KMS-11 (cell line): ENCODE results near the gene SUCLG2.

Source experiments
- H2AFZ ChIP-seq: fragments of 200-600 bp; sonication (generic); 2 replicates; pipeline ENCODE4 v1.6.1; 2016; ENCODE audit warnings: antibody characterized with exemption, mixed run types, low read depth
- H3K27ac ChIP-seq: fragments of 200-600 bp; sonication (generic); 2 replicates; pipeline ENCODE4 v1.6.1; 2016; ENCODE audit warnings: mild to moderate bottlenecking, mixed run types
- H3K27me3 ChIP-seq: fragments of 200-600 bp; sonication (generic); 2 replicates; pipeline ENCODE4 v1.6.1; 2017; ENCODE audit warnings: mild to moderate bottlenecking, low read depth, mixed run types, moderate library complexity; ENCODE audit not compliant: insufficient read depth
- H3K36me3 ChIP-seq: fragments of 200-600 bp; sonication (generic); 2 replicates; pipeline ENCODE4 v1.6.1; 2017; ENCODE audit warnings: mild to moderate bottlenecking, mixed run types; ENCODE audit not compliant: insufficient read depth
- H3K4me1 ChIP-seq: fragments of 200-600 bp; sonication (generic); 2 replicates; pipeline ENCODE4 v1.6.1; 2016; ENCODE audit warnings: mild to moderate bottlenecking, low read depth, mixed run types; ENCODE audit not compliant: poor library complexity, severe bottlenecking
- H3K4me2 ChIP-seq: fragments of 200-600 bp; sonication (generic); 2 replicates; pipeline ENCODE4 v1.7.0; 2016; ENCODE audit warnings: mild to moderate bottlenecking, mixed run types
- H3K4me3 ChIP-seq: fragments of 200-600 bp; sonication (generic); IDR thresholded peaks from 2 replicates; pipeline ENCODE4 v1.6.1; 2017; ENCODE audit warnings: low read depth, low read length, mixed read lengths; ENCODE audit not compliant: insufficient read depth
- H3K79me2 ChIP-seq: fragments of 200-600 bp; sonication (generic); 2 replicates; pipeline ENCODE4 v1.6.1; 2016; ENCODE audit warnings: low read depth, mixed run types; ENCODE audit not compliant: insufficient read depth
- H3K9ac ChIP-seq: fragments of 200-600 bp; sonication (generic); 2 replicates; pipeline ENCODE4 v1.6.1; 2016; ENCODE audit warnings: mild to moderate bottlenecking, mixed run types
- H4K20me1 ChIP-seq: fragments of 200-600 bp; sonication (generic); 2 replicates; pipeline ENCODE4 v1.6.1; 2016; ENCODE audit warnings: mild to moderate bottlenecking, mixed run types; ENCODE audit not compliant: insufficient read depth
- TF ChIP-seq, protein P1 (sequence below): fragments of 200-600 bp; sonication (generic); conservative IDR thresholded peaks from 2 replicates; pipeline ENCODE4 v1.6.1; 2017; ENCODE audit warnings: low read depth, mild to moderate bottlenecking, antibody characterized with exemption, low read length, moderate library complexity, mixed read lengths

Gene SUCLG2

DNA sequence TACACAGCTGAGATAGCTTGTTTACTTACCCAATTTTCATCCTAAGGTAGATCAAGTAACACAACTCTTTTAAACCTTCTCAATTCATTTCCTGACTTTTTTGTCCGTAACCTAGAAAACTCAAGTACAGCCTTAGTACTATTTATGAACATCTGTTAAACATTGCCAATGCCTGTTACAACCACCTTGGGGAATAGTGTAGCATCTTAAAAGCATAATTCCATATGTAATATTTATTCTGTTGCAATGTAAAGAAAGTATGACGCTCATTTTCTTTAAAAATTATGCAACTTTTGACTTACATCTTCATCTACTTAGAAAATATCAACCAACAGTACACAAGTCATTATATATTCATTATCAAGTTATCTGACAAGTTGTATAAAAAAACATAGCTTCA, 54.6 kb downstream of the SUCLG2 start:
- H3K9ac ChIP-seq = no peak overlapping the region
- no peak overlapping the region for H3K4me2 ChIP-seq
- H3K27me3 ChIP-seq = no peaks in the 10 kb centered on the region
- no peak overlapping the region for H3K4me3 ChIP-seq
- H3K79me2 ChIP-seq = no peaks in the 10 kb centered on the region
- no peak overlapping the region for H3K27ac ChIP-seq
- H3K36me3 ChIP-seq = no peaks in the 10 kb centered on the region
- TF ChIP-seq, protein P1, sequence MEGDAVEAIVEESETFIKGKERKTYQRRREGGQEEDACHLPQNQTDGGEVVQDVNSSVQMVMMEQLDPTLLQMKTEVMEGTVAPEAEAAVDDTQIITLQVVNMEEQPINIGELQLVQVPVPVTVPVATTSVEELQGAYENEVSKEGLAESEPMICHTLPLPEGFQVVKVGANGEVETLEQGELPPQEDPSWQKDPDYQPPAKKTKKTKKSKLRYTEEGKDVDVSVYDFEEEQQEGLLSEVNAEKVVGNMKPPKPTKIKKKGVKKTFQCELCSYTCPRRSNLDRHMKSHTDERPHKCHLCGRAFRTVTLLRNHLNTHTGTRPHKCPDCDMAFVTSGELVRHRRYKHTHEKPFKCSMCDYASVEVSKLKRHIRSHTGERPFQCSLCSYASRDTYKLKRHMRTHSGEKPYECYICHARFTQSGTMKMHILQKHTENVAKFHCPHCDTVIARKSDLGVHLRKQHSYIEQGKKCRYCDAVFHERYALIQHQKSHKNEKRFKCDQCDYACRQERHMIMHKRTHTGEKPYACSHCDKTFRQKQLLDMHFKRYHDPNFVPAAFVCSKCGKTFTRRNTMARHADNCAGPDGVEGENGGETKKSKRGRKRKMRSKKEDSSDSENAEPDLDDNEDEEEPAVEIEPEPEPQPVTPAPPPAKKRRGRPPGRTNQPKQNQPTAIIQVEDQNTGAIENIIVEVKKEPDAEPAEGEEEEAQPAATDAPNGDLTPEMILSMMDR = no peak
- H2AFZ ChIP-seq = no peak overlapping the region
- no peaks in the 10 kb centered on the region for H4K20me1 ChIP-seq
- H3K4me1 ChIP-seq = no peaks in the 10 kb centered on the region

DNA sequence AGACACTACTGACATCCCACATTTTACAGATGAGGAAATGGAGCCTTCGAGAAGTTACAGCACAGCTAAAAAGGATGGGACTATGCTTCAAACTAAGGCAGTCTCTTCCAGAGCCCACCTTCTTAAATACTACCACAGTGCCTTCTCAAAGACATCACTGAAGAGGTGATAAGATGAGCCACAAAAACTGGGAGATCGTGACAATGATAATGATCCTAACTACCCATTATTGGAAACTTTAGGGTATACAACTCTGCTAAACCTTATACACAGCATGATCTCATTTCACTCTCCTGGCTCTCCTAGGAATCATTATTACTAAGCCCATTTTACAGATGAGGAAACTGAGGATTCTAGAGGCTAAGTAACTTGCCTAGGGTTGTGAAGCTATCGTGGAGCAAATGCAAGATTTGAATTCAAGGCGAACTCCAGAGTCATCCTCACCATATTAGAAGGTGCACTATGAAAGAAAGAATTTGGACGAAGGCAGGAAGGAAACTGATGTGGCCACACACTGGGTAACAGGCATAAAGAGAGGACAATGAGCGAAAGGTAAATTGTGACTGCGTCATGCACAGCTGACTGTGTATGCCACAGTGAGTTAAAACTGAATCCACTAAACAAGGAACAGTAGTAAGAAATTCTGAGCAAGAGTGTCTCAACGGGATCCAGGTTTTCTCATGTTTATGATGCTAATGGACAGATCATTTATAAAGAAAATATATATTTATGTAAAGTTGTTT, 55.4 kb downstream of the SUCLG2 start:
- Histone ChIP-seq H3K9ac (no peak overlapping the region), H4K20me1 (no peaks in the 10 kb centered on the region), H3K4me1 (no peaks in the 10 kb centered on the region), H3K27me3 (no peaks in the 10 kb centered on the region), H3K79me2 (no peaks in the 10 kb centered on the region), H2AFZ (no peak overlapping the region), H3K4me3 (no peak overlapping the region), H3K36me3 (no peaks in the 10 kb centered on the region), H3K4me2 (no peak overlapping the region), H3K27ac (no peak overlapping the region)
- TF ChIP-seq, protein P1 = no peak

DNA sequence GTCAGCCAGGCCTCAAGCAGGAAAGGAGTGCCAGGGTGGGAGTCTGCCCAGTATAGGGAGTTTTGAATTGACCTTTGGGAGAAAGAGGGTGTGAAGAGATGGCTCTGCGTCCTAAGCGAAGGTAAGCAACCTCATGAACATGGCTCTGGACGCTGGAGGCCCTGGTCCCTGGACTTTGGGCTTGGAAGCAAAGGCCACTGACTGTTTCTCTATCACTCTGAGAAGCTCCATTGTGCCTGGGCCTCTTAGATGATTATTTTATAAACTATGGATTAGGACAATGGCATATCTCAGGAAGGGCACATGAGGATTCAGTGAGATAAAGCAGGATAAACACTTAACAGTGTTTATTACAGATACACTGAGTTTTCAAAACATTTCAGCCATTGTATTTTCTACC, 59.0 kb downstream of the SUCLG2 start:
- H3K36me3 ChIP-seq = no peaks in the 10 kb centered on the region
- no peaks in the 10 kb centered on the region for H3K79me2 ChIP-seq
- TF ChIP-seq, protein P1 = no peak
- no peaks in the 10 kb centered on the region for H3K27me3 ChIP-seq
- H3K27ac ChIP-seq = no peak overlapping the region
- H3K4me1 ChIP-seq = no peaks in the 10 kb centered on the region
- no peak overlapping the region for H2AFZ ChIP-seq
- no peak overlapping the region for H3K4me2 ChIP-seq
- no peak overlapping the region for H3K4me3 ChIP-seq
- H3K9ac ChIP-seq = no peak overlapping the region
- H4K20me1 ChIP-seq = no peaks in the 10 kb centered on the region

DNA sequence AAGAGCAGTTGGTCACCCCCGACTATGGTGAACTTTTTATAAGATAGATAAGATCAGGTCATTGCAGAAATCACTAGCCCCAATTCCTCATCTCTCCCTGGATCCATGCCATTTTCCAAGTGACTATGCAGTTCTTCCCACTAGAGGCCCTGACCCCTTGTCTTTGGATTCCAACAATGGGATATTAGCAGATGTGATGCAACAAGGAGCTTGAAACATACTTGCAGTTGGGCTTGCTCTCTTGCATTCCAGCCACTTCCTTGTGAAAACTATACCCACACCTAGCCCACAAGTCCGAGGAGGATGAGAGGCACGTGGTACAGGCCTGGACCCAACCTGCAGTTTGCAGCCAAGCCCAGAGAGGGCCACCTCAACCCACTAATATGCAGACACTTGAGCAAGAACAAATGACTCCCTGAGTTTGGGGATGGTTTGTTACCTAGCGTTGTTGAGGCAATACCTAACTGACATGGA, 60.6 kb downstream of the SUCLG2 start:
- H3K9ac ChIP-seq = no peak overlapping the region
- H3K27me3 ChIP-seq = no peaks in the 10 kb centered on the region
- no peaks in the 10 kb centered on the region for H3K79me2 ChIP-seq
- H2AFZ ChIP-seq = no peak overlapping the region
- TF ChIP-seq, protein P1 = no peak
- no peak overlapping the region for H3K4me2 ChIP-seq
- no peak overlapping the region for H3K27ac ChIP-seq
- H3K4me3 ChIP-seq = no peak overlapping the region
- no peaks in the 10 kb centered on the region for H3K4me1 ChIP-seq
- no peaks in the 10 kb centered on the region for H3K36me3 ChIP-seq
- H4K20me1 ChIP-seq = no peaks in the 10 kb centered on the region
